ENCODE results near the gene ABCA3.
"Not testable (repeated sequence)": the region's sequence is repeated elsewhere in the genome, so short reads cannot be mapped to it uniquely, and the experiment has no call there.

Gene ABCA3

GRCh38 chr16:2340564-2341455 is at the start of gene ABCA3:
Gene ABCA3, minus strand, starts transcription at chr16:2340728. Its CDS starts 14,262 bp downstream, at chr16:2326466.
- Histone ChIP-seq H3K27ac (peak within 1 kb of the TSS in 1 of 2 donors; percentile 84), H3K4me3 (peak within 1 kb of the TSS; percentile 96)
- TF ChIP-seq CTCF (IDR thresholded peaks at IDR 0.05), result peak; percentile 100
- peak; percentile 95 for DNase-seq (ENCODE audit: low spot score)

- Histone ChIP-seq H3K4me3 (no peak overlapping the region), H3K27ac (no peak overlapping the region)
- DNase-seq (ENCODE audit: low spot score), result no peak
- no peak for TF ChIP-seq CTCF (IDR thresholded peaks at IDR 0.05)
Observed at GRCh38 chr16:2388875-2389433, 48.4 kb upstream of the ABCA3 start.

- DNase-seq (ENCODE audit: low spot score), result no peak
- Histone ChIP-seq H3K27ac (no peak overlapping the region), H3K4me3 (no peak overlapping the region)
- TF ChIP-seq CTCF (IDR thresholded peaks at IDR 0.05), result no peak
Observed at GRCh38 chr16:2388139-2388874, 47.8 kb upstream of the ABCA3 start.

- no peak for DNase-seq (ENCODE audit: low spot score)
- Histone ChIP-seq H3K27ac (no peak overlapping the region), H3K4me3 (no peak overlapping the region)
- no peak for TF ChIP-seq CTCF (IDR thresholded peaks at IDR 0.05)
Observed at GRCh38 chr16:2386990-2387389, 46.5 kb upstream of the ABCA3 start.

GRCh38 chr16:2385982-2386381 is 45.5 kb upstream of the ABCA3 start:
- not testable (repeated sequence) for H3K27ac ChIP-seq; DNase-seq (ENCODE audit: low spot score); H3K4me3 ChIP-seq

GRCh38 chr16:2385190-2385836 is 44.8 kb upstream of the ABCA3 start:
- TF ChIP-seq CTCF (IDR thresholded peaks at IDR 0.05), result no peak
- DNase-seq (ENCODE audit: low spot score), result no peak
- no peak overlapping the region for H3K4me3 ChIP-seq
- no peak overlapping the region for H3K27ac ChIP-seq

- no peak for TF ChIP-seq CTCF (IDR thresholded peaks at IDR 0.05)
- H3K4me3 ChIP-seq, result no peak overlapping the region
- H3K27ac ChIP-seq, result no peak overlapping the region
- no peak for DNase-seq (ENCODE audit: low spot score)
Observed at GRCh38 chr16:2384426-2384825, 43.9 kb upstream of the ABCA3 start.

Measured in coronary artery (tissue), 2 donors.